PFSK-1 (cell line): ENCODE measurements around the gene GP1BA.

ENCODE experiments used
- FOXP2 ChIP-seq: optimal IDR thresholded peaks from 2 replicates; pipeline ENCODE3; 2011; ENCODE audit warnings: borderline replicate concordance, control low read depth, inconsistent platforms; ENCODE audit not compliant: insufficient read depth; ENCODE audit errors: extremely low read length, extremely low read depth
- POLR2AphosphoS5 ChIP-seq: IDR thresholded peaks from 2 replicates; pipeline ENCODE4 v1.6.1; 2012; ENCODE audit warnings: low read depth, mild to moderate bottlenecking, control low read depth, low read length, moderate library complexity
- SIN3A ChIP-seq: IDR thresholded peaks from 2 replicates; pipeline ENCODE4 v1.6.1; 2012; ENCODE audit warnings: mild to moderate bottlenecking, low read length, moderate library complexity, borderline replicate concordance; ENCODE audit not compliant: insufficient read depth
- TAF1 ChIP-seq: IDR thresholded peaks from 2 replicates; pipeline ENCODE4 v1.6.1; 2012; ENCODE audit warnings: low read length, control low read depth, borderline replicate concordance; ENCODE audit not compliant: insufficient read depth
- TF ChIP-seq, protein P1 (sequence below), 2 experiments: IDR thresholded peaks; 2 replicates each; pipeline versions ENCODE4 v1.6.1 to v1.8.0; 2011 to 2012; ENCODE audit warnings: low read depth in 2 of 2, low read length in 2 of 2, control low read depth in 1 of 2, inconsistent platforms in 1 of 2, mild to moderate bottlenecking in 1 of 2, moderate library complexity in 1 of 2; ENCODE audit not compliant: insufficient read depth in 1 of 2

Gene GP1BA

DNA sequence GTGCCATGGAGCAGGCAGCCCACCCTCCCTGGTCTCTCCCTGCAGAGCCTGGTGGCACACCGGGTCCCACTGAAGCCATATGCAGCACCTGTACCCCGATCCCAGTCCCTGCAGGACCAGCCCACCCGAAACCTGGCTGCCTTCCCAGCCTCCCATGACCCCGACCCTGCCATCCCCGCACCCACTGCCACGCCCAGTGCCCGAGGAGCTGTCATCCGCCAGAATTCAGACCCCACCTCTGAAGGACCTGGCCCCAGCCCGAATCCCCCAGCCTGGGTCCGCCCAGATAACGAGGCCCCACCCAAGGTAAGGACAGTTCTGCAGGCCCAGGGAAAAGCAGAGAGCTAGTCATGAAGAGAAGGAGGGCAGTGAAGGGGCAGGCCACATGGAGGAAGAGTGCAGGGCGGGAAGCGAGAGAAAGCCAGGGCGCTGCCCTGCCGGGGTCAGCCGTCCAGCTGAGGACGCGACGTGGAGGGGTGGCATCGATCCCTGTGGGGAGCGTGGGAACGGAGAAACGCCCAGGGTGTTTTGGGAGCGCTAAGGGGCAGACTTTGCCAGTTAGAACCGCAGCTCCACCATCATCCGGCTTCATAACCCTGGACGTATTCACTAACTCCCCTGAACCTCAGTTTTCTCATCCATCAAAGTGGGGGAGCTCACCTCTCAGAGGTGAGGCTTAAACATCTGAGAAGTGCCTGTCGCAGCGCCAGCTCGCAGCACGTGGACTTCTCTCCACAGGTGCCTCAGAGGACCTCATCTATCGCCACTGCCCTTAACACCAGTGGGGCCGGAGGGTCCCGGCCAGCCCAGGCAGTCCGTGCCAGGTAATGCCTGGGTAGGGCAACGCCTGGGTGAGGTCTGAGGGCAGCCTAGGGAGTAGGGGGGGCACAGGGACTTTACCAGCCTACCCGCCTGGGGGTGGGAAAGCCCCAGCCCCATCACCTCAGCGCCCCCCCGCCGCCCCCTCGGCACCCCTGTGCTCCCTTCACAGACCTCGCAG is 40.4 kb upstream of the GP1BA start:
- TF ChIP-seq, protein P1, sequence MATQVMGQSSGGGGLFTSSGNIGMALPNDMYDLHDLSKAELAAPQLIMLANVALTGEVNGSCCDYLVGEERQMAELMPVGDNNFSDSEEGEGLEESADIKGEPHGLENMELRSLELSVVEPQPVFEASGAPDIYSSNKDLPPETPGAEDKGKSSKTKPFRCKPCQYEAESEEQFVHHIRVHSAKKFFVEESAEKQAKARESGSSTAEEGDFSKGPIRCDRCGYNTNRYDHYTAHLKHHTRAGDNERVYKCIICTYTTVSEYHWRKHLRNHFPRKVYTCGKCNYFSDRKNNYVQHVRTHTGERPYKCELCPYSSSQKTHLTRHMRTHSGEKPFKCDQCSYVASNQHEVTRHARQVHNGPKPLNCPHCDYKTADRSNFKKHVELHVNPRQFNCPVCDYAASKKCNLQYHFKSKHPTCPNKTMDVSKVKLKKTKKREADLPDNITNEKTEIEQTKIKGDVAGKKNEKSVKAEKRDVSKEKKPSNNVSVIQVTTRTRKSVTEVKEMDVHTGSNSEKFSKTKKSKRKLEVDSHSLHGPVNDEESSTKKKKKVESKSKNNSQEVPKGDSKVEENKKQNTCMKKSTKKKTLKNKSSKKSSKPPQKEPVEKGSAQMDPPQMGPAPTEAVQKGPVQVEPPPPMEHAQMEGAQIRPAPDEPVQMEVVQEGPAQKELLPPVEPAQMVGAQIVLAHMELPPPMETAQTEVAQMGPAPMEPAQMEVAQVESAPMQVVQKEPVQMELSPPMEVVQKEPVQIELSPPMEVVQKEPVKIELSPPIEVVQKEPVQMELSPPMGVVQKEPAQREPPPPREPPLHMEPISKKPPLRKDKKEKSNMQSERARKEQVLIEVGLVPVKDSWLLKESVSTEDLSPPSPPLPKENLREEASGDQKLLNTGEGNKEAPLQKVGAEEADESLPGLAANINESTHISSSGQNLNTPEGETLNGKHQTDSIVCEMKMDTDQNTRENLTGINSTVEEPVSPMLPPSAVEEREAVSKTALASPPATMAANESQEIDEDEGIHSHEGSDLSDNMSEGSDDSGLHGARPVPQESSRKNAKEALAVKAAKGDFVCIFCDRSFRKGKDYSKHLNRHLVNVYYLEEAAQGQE (IDR thresholded peaks at IDR 0.05; ENCODE audit: insufficient read depth in 1 of 2, low read depth in 2 of 2, low read length in 2 of 2) = no peak
- TF ChIP-seq TAF1 = no peak
- no peak for TF ChIP-seq FOXP2
- TF ChIP-seq POLR2AphosphoS5 = no peak
- no peak for TF ChIP-seq SIN3A

DNA sequence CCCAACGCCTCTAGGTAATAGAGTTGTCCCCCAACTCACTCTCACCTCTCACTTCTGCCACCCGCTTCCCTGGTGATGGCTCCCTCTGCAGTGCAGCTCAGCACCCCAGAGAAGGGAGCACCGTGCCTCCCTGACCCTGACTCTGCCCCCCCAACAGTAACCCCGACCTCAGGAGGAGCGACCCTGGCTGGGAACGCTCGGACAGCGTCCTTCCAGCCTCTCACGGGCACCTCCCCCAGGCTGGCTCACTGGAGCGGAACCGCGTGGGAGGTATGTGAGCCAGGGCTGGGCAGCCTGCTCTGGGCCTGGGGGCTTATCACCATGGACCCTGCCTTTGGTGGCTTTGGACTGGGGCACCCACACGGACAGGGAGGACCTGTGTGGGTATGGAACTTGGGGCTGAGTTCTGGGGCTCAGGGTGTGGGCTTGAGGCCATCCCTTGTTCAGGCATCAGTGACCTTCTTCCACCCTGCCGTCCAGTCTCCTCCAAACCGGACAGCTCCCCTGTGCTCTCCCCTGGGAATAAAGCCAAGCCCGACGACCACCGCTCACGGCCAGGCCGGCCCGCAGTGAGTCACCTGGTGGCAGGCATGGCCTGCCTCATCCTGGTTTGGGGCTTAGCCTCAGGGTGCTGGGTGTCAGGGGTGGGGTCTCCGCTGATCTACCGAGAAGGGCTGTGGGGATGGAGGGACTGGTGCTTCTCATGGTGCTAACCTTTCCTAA is 39.4 kb upstream of the GP1BA start:
- TF ChIP-seq, protein P1 (IDR thresholded peaks at IDR 0.05; ENCODE audit: insufficient read depth in 1 of 2, low read depth in 2 of 2, low read length in 2 of 2) = no peak
- TF ChIP-seq TAF1 (no peak), POLR2AphosphoS5 (no peak), SIN3A (no peak), FOXP2 (no peak)

DNA sequence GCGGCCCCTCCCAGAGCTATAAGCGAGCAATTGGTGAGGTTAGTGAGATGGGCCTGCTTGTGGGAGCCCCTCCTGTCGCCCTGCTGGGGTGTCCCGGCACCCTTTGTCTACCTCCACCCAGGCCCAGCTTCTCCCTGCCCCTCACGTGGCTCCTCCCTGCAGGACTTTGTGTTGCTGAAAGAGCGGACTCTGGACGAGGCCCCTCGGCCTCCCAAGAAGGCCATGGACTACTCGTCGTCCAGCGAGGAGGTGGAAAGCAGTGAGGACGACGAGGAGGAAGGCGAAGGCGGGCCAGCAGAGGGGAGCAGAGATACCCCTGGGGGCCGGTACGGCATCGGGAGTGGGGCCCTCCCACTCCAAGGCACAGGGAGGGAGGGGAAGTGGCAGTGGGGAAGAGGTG is 38.8 kb upstream of the GP1BA start:
- TF ChIP-seq, protein P1 (IDR thresholded peaks at IDR 0.05; ENCODE audit: insufficient read depth in 1 of 2, low read depth in 2 of 2, low read length in 2 of 2) = no peak

DNA sequence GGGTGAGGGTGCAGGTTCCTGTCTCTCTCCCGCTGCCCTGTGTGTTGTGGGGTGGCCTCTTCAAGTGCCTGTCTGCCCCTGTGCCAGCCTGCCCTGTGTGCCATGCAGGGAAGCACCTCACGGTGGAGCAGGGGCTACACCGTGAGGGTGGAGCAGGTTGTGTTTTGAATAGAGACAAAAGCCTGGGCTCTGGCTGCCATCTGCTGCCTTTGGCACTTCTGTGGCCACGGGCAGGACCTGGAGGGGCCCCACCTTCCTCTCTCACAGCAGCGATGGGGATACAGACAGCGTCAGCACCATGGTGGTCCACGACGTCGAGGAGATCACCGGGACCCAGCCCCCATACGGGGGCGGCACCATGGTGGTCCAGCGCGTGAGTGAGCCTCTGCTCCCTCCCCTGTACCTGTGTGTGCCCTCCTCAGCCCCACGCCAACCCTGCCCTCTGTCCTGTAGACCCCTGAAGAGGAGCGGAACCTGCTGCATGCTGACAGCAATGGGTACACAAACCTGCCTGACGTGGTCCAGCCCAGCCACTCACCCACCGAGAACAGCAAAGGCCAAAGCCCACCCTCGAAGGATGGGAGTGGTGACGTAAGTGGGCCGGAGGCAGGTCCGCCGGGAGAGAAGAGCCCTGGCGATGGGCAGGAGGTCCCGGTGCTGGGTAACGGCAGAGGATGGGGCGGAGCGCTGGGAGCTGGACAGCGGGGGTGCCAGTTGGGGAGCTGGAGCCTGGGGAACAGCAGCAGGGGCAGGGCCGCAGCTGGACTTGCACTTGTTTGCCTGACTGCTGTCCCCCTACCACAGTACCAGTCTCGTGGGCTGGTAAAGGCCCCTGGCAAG is 38.1 kb upstream of the GP1BA start:
- TF ChIP-seq POLR2AphosphoS5 (no peak), TAF1 (no peak), FOXP2 (no peak), SIN3A (no peak)
- TF ChIP-seq, protein P1 (IDR thresholded peaks at IDR 0.05; ENCODE audit: insufficient read depth in 1 of 2, low read depth in 2 of 2, low read length in 2 of 2) = no peak
